Activated T-cell treated with anti-CD3 and anti-CD28 coated beads, Interleukin-2, amount 50 U/mL, for 24 hours (primary cell): ENCODE measurements around the gene GRK5.
"Not testable (repeated sequence)": the region's sequence is repeated elsewhere in the genome, so short reads cannot be mapped to it uniquely, and the experiment has no call there.

Source experiments
- DNase-seq: peaks from one replicate; pipeline ENCODE4 v3.0.0-alpha.2; 2020
- H3K27ac Mint-ChIP-seq: 2 replicates; pipeline ENCODE4 v1.8.0; 2020; ENCODE audit warnings: mild to moderate bottlenecking, mixed read lengths
- H3K27me3 Mint-ChIP-seq: 2 replicates; pipeline ENCODE4 v1.8.0; 2020; ENCODE audit warnings: mixed read lengths
- H3K36me3 Mint-ChIP-seq: 2 replicates; pipeline ENCODE4 v1.8.0; 2020; ENCODE audit warnings: low read depth, mixed read lengths
- H3K4me1 Mint-ChIP-seq: 2 replicates; pipeline ENCODE4 v1.8.0; 2020; ENCODE audit warnings: low read depth, mixed read lengths
- H3K4me3 Mint-ChIP-seq: 2 replicates; pipeline ENCODE4 v1.8.0; 2020; ENCODE audit warnings: mild to moderate bottlenecking, moderate library complexity, mixed read lengths
- H3K9me3 Mint-ChIP-seq: 2 replicates; pipeline ENCODE4 v1.8.0; 2020; ENCODE audit warnings: mixed read lengths

GRK5 gene

GRCh38 chr10:119461923-119462322 is 254.6 kb downstream of the GRK5 start:
- Mint-ChIP-seq H3K4me3 (no peak overlapping the region), H3K27ac (no peak overlapping the region), H3K27me3 (no peaks in the 10 kb centered on the region), H3K4me1 (peaks cover 17% of the 10 kb centered on the region), H3K9me3 (peaks cover 2% of the 10 kb centered on the region), H3K36me3 (peaks cover 2% of the 10 kb centered on the region)
- no peak for DNase-seq

DNA sequence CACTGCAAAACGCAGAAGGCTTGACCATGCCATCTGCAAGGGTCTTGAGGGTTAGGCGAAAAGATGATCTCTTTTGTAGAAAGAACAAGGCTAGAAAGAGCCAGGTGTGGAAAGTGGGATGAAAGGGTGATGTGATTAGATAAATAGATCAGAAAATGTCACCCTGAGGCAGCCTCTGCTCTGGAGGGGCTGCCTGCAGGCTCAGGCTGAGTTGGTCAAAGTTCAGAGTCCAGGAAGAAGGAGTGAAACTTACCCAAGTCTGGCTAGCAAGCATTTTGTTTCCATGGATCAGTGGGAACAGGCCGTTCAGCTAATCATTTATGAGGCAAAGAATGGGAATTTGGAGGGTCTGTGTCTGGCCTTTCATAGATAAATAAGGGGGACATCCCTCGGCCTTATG is 255.4 kb downstream of the GRK5 start:
- Mint-ChIP-seq H3K27me3 (no peaks in the 10 kb centered on the region), H3K27ac (no peak overlapping the region), H3K9me3 (peaks cover 2% of the 10 kb centered on the region), H3K36me3 (peaks cover 2% of the 10 kb centered on the region), H3K4me3 (no peak overlapping the region), H3K4me1 (peaks cover 18% of the 10 kb centered on the region)
- DNase-seq: no peak

DNA sequence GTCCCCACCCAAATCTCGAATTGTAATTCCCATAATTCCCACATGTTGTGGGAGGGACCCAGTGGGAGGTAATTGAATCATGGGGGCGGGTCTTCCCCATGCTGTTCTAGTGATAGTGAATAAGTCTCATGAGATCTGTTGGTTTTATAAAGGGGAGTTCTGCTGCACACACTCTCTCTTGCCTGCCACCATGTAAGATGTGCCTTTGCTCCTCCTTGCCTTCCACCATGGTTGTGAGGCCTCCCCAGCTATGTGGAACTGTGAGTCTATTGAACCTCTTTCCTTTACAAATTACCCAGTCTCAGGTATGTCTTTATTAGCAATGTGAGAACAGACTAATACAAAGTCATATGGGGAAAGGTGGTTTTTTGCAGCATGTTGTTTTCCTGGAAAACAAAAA is 255.8 kb downstream of the GRK5 start:
- peaks cover 18% of the 10 kb centered on the region for H3K4me1 Mint-ChIP-seq
- not testable (repeated sequence) for H3K9me3 Mint-ChIP-seq, H3K27me3 Mint-ChIP-seq, H3K36me3 Mint-ChIP-seq, H3K27ac Mint-ChIP-seq, H3K4me3 Mint-ChIP-seq, DNase-seq

DNA sequence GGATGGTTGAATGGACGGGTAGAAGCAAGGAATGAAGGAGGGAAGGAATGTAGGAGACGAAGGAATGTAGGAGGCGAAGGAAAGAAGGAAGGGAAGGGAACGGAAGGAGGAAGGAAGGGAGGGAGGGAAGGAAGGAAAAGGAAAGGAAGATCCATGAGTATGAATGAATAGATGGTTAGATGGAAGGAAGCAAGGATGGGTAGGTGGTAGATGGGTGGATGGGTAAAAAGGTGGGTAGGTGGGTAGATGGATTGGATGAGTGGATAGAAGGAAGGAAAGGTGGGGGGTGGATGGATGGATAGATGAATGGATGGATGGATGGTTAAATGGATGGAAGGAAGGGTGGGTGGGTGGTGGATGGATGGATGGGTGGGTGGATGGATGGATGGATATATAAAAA is 257.7 kb downstream of the GRK5 start:
- DNase-seq: no peak
- no peak overlapping the region for H3K4me3 Mint-ChIP-seq
- H3K4me1 Mint-ChIP-seq: peaks cover 18% of the 10 kb centered on the region
- H3K9me3 Mint-ChIP-seq: peaks cover 2% of the 10 kb centered on the region
- no peak overlapping the region for H3K27ac Mint-ChIP-seq
- H3K27me3 Mint-ChIP-seq: no peaks in the 10 kb centered on the region
- H3K36me3 Mint-ChIP-seq: no peaks in the 10 kb centered on the region

- peaks cover 15% of the 10 kb centered on the region for H3K4me1 Mint-ChIP-seq
- H3K4me3 Mint-ChIP-seq: no peak overlapping the region
- DNase-seq: no peak
- H3K27me3 Mint-ChIP-seq: no peaks in the 10 kb centered on the region
- H3K27ac Mint-ChIP-seq: no peak overlapping the region
- no peaks in the 10 kb centered on the region for H3K36me3 Mint-ChIP-seq
- peaks cover 2% of the 10 kb centered on the region for H3K9me3 Mint-ChIP-seq
Measured at GRCh38 chr10:119466076-119466475, 258.7 kb downstream of the GRK5 start.

DNA sequence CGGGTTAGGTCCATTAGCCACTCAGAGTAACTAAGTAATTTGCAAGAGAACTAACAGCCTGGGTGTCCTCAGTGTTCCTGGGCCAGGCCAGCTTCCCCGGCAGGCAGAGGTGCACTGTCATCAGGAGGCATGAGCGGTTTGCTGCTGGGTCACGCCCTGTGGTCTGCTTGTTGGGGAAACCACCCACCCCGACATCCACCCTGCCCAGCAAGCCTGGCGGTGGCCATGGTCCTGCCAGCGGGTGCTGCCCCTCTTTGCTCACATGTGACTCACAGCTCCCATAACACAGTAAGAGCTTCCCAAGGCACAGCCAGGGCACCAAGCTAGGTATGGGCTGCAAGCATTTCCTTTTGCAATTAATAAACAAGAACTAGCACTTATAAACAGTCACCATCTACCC is 259.3 kb downstream of the GRK5 start:
- H3K27me3 Mint-ChIP-seq: no peaks in the 10 kb centered on the region
- H3K4me3 Mint-ChIP-seq: no peak overlapping the region
- H3K36me3 Mint-ChIP-seq: no peaks in the 10 kb centered on the region
- peaks cover 11% of the 10 kb centered on the region for H3K4me1 Mint-ChIP-seq
- H3K9me3 Mint-ChIP-seq: peaks cover 2% of the 10 kb centered on the region
- DNase-seq: peak; percentile 49
- no peak overlapping the region for H3K27ac Mint-ChIP-seq

DNA sequence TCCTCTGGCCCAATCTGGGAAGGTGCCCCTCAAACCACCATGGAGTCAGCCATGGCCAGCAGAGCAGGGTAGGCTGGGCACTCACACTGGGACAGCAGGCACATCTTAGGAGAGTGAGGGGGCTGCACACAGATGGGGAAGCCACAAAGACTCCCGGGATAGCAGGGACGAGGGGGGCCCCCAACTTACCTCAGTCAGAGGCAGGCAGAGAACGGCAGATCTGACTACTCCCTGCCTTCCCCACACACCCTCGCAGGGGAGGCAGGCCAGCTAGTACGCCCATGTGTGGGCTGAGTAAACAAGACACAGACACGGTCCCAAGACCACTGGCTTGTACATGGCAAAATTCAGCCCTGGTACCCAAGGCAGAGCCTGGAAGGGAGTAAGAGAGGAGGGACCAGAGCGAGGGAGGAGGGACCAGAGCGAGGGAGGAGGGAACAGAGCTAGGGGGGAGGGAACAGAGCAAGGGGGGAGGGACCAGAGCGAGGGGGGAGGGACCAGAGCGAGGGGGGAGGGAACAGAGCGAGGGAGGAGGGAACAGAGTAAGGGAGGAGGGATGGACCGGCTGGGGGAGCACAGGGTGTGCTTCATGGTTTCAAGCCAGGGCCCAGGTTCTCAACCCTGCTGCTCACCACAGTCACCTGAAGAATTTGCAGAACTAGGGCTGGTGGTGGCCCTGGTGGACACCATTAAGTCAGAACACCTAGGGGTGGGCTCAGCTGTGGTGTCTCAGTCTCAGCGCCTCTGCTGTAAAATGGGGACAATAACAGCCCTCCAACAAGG is 261.4 kb downstream of the GRK5 start:
- no peak for DNase-seq
- Mint-ChIP-seq H3K4me3 (no peak overlapping the region), H3K9me3 (no peaks in the 10 kb centered on the region), H3K36me3 (no peaks in the 10 kb centered on the region), H3K27ac (no peak overlapping the region), H3K27me3 (no peaks in the 10 kb centered on the region), H3K4me1 (peaks cover 11% of the 10 kb centered on the region)

GRCh38 chr10:119469325-119469707 is 261.9 kb downstream of the GRK5 start:
- H3K27me3 Mint-ChIP-seq: no peaks in the 10 kb centered on the region
- H3K9me3 Mint-ChIP-seq: peaks cover 2% of the 10 kb centered on the region
- no peak overlapping the region for H3K4me3 Mint-ChIP-seq
- H3K4me1 Mint-ChIP-seq: peaks cover 11% of the 10 kb centered on the region
- no peaks in the 10 kb centered on the region for H3K36me3 Mint-ChIP-seq
- no peak overlapping the region for H3K27ac Mint-ChIP-seq
- DNase-seq: no peak

DNA sequence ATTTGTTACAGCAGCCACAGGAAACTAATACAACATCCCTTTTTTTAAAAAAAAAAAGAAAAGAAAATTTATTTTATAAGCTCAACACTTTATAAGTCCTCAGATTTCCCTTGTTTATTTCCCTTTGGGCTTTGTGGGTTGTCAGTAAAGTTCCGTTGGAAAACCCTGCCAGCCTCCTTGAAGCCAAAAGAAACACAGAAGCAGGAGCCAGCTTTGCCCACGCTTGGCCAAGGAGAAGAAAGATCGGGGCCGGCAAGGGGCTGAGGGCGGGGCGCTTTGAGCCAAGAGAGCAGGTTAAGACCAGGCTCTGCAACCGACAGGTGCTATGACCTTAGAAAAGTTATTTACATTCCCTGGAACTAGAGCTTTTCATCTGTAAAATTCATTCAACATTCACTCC is 262.5 kb downstream of the GRK5 start:
- DNase-seq: no peak
- Mint-ChIP-seq H3K27ac (no peak overlapping the region), H3K36me3 (no peaks in the 10 kb centered on the region), H3K27me3 (no peaks in the 10 kb centered on the region), H3K4me3 (no peak overlapping the region), H3K4me1 (peaks cover 11% of the 10 kb centered on the region), H3K9me3 (peaks cover 2% of the 10 kb centered on the region)

DNA sequence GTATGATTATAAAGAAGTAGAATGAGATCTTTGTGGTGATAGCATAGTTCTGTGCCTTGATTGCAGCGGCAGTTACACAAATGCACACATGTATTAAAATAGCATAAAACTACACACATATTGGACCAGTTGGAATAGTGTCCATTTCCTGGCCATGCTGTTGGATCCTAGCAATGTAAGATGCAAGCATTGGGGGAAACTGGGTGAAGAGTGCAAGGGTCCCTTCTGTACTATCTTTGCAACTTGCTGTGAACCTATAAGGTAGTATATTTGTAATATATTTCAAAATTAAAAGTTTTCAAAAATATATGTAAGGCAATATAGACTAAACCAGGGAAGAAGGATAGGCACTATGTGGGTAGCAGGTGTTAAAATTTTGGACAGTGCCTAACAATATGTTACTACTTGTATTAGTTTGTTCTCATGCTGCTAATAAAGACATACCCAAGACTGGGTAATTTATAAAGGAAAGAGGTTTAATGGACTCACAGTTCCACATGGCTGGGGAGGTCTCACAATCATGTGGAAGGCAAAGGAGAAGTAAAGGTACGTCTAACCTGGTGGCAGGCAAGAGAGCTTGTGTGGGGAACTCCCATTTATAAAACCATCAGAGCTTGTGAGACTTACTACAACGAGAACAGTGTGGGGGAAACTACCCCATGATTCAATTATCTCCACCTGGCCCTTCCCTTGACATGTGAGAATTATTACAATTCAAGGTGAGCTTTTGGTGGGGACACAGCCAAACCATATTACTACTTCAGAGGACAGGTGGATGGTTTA is 263.7 kb downstream of the GRK5 start:
- Mint-ChIP-seq H3K36me3 (no peaks in the 10 kb centered on the region), H3K27ac (no peak overlapping the region), H3K9me3 (peaks cover 2% of the 10 kb centered on the region), H3K4me1 (peaks cover 9% of the 10 kb centered on the region), H3K4me3 (no peak overlapping the region), H3K27me3 (no peaks in the 10 kb centered on the region)
- no peak for DNase-seq

DNA sequence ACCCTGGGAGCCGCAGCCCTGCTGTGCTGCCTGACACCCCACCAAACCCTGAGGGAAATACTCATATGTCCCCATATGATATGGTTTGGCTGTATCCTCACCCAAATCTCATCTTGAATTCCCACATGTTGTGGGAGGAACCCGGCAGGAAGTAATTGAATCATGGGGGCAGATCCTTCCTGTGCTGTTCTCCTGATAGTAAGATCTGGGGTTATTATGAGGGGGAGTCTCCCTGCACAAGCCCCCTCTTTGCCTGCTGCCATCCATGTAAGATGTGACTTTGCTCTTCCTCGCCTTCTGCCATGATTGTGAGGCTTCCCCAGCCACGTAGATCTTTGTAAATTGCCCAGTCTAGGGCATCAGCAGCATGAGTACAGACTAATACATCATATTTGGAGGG is 266.4 kb downstream of the GRK5 start:
- Mint-ChIP-seq H3K4me1 (peaks cover 18% of the 10 kb centered on the region), H3K36me3 (no peaks in the 10 kb centered on the region), H3K9me3 (peaks cover 2% of the 10 kb centered on the region), H3K27me3 (no peaks in the 10 kb centered on the region), H3K4me3 (no peak overlapping the region), H3K27ac (no peak overlapping the region)
- no peak for DNase-seq

DNA sequence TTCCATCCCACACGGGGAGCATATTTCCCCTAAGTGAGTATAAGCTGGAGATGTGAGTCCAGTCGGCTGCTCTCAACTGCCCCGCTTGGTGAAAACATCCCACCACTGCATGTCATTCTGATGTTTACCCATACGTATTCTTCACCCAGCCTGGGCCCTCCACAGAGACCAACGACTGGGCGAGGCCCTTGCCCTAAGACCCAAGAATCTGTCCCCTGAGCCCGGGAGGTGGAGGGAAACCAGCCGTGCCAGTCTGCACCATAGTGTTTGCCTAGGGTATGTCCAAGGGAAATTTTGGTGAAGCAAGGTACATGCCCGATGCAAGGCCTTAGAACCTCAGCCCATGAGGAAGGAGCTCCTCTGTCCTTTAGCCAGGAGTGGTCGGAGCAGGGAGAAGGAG is 267.2 kb downstream of the GRK5 start:
- H3K36me3 Mint-ChIP-seq: no peaks in the 10 kb centered on the region
- no peak overlapping the region for H3K4me3 Mint-ChIP-seq
- no peaks in the 10 kb centered on the region for H3K27me3 Mint-ChIP-seq
- no peak for DNase-seq
- H3K9me3 Mint-ChIP-seq: peaks cover 2% of the 10 kb centered on the region
- peaks cover 26% of the 10 kb centered on the region for H3K4me1 Mint-ChIP-seq
- no peak overlapping the region for H3K27ac Mint-ChIP-seq

DNA sequence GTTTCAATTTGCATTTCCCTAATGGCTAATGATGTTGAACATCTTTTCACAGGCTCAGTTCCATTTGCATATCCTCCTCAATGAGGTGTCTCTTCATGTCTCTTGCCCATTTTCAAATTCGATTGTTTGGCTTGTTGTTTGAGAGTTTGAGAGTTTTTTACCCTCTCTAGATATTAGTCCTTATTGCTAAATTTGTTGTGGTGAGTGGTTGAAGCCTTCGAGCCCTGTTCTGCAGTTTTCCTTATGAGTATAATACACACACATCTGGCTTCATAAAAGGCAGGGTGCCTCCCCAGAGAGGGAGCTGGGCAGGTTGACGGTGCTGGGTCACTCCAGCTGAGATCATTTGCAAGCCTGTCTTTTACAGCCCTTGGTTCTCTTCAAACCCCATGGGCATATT is 270.1 kb downstream of the GRK5 start:
- H3K9me3 Mint-ChIP-seq: peaks cover 2% of the 10 kb centered on the region
- no peaks in the 10 kb centered on the region for H3K27me3 Mint-ChIP-seq
- peaks cover 29% of the 10 kb centered on the region for H3K4me1 Mint-ChIP-seq
- DNase-seq: no peak
- no peak overlapping the region for H3K4me3 Mint-ChIP-seq
- no peaks in the 10 kb centered on the region for H3K36me3 Mint-ChIP-seq
- H3K27ac Mint-ChIP-seq: peak overlapping the region; percentile 2

DNA sequence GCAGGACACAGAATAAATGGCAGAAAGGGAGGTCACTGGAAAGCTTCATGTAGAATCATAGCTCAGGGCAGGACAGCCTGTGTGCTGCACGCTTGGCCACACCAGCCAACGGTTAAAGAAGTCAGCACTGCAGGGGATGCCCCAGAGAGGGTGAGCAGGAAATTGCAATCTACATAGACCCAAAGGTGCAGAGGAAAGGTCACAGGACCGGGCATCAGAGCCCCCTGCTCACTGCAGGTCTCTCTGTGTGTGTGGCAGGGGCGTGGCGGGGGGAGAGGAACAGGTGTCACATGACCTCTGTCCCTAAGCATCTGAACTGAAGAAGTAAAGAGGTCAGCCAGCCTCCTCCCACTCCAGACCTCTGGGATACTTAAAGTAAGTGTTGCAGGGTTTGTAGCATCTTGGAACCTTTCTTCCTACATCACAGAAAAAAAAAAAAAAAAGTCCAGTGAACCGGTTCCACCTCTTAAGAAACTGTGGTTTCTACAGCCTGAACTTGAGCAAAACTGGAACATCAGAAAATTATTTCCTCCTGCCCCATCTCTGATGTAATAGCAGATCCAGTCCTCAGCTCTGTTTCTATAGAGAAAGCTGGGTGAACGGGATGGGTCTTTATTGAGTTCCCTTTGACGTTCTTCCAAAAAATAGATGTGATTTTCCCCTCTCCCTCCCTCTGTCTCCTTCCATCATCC is 270.9 kb downstream of the GRK5 start:
- Mint-ChIP-seq H3K27ac (peak overlapping the region; percentile 47), H3K4me1 (peaks cover 29% of the 10 kb centered on the region), H3K36me3 (no peaks in the 10 kb centered on the region), H3K9me3 (peaks cover 2% of the 10 kb centered on the region), H3K4me3 (peak overlapping the region; percentile 28), H3K27me3 (no peaks in the 10 kb centered on the region)
- DNase-seq: no peak
